Psoas muscle (tissue), 8 donors: ENCODE results near the gene UBQLN3. TPM values are rescaled to one million over a fixed set of nuclear protein-coding genes. Genes with fewer than 3 reads are reported as not detected.

Experiments
- ATAC-seq, 4 donors: fragments of 200-7000 bp; cut with Tn5 transposase; one replicate each; pipeline ENCODE4 v1.9.1; 2020; ENCODE audit warnings: moderate library complexity in 3 of 4, mild to moderate bottlenecking in 2 of 4
- DNase-seq, 2 donors: peaks; one replicate each; pipeline ENCODE4 v3.0.0-alpha.2; 2020
- H3K27ac ChIP-seq: fragments of 200-600 bp; one replicate; pipeline ENCODE4 v1.8.0; 2022
- H3K27me3 ChIP-seq, 3 donors: fragments of 200-600 bp in 1 of 3; one replicate each; pipeline versions ENCODE4 v1.6.1 to v1.8.0; 2013 to 2022; ENCODE audit warnings: low read length in 2 of 3, mild to moderate bottlenecking in 2 of 3, moderate library complexity in 1 of 3; ENCODE audit not compliant: insufficient read depth in 3 of 3
- H3K36me3 ChIP-seq, 2 donors: fragments of 200-600 bp in 1 of 2; one replicate each; pipeline versions ENCODE4 v1.6.1 to v1.8.0; 2013 to 2022; ENCODE audit warnings: low read depth in 1 of 2, mild to moderate bottlenecking in 1 of 2, moderate library complexity in 1 of 2; ENCODE audit not compliant: insufficient read depth in 1 of 2
- H3K4me1 ChIP-seq: fragments of 200-600 bp; one replicate; pipeline ENCODE4 v1.8.0; 2022
- H3K4me3 ChIP-seq: fragments of 200-600 bp; one replicate; pipeline ENCODE4 v1.8.0; 2022; ENCODE audit warnings: mild to moderate bottlenecking
- H3K9me3 ChIP-seq: fragments of 200-600 bp; one replicate; pipeline ENCODE4 v1.8.0; 2022
- WGBS, 3 donors: extraction: QIAGEN DNeasy Blood & Tissue Kit; methylation state at CpG; one replicate each; pipeline versions ENCODE4 v1.1.6 to v1.1.7; 2013; 5-methylcytosine and 5-hydroxymethylcytosine counted together
- intact Hi-C, 2 donors: fragments of 100-400 bp; cut with DNase I; formaldehyde crosslinking; loops; one replicate each; pipeline versions ENCODE4 v1.11.0 to v1.14.2; 2022
- polyA plus RNA-seq, 3 donors: library from polyadenylated mRNA; stranded (reverse); fragments of 200-250 nt; gene quantifications; one replicate each; pipeline ENCODE4 v1.2.3, GENCODE V29; 2013
- total RNA-seq, 4 donors: library from RNA; stranded (reverse); fragmentation: NEBNext Ultra II Directional in 2 of 4; extraction: Animal tissue kit (Norgen Biotek cat#: 25700) in 2 of 4; gene quantifications; one replicate each; pipeline versions ENCODE4 v1.2.1 to v1.2.4, GENCODE V29; 2021 to 2023
- TF ChIP-seq, protein P1 (sequence below): fragments of 200-600 bp; IDR thresholded peaks from one replicate; pipeline ENCODE4 v1.8.0; 2022; ENCODE audit warnings: antibody characterized with exemption
- donor health status: healthy with polysubstance abuse.
- donor health status: DM: no; HTN: no; CAD: no; lungs with moderate emphysema.
- donor health status: Bipolar disorder and iron deficiency.
- donor health status: healthy.
- donor health status: DM: yes; HTN: yes; CAD: no.
- donor health status: DM: no; HTN: no; CAD: no.
- donor health status: DM: no; HTN: no; CAD: no.
- donor health status: DM: yes; HTN: yes; CAD: no.

The UBQLN3 gene
- total and polyA plus RNA-seq, 7 donors = not detected

DNA sequence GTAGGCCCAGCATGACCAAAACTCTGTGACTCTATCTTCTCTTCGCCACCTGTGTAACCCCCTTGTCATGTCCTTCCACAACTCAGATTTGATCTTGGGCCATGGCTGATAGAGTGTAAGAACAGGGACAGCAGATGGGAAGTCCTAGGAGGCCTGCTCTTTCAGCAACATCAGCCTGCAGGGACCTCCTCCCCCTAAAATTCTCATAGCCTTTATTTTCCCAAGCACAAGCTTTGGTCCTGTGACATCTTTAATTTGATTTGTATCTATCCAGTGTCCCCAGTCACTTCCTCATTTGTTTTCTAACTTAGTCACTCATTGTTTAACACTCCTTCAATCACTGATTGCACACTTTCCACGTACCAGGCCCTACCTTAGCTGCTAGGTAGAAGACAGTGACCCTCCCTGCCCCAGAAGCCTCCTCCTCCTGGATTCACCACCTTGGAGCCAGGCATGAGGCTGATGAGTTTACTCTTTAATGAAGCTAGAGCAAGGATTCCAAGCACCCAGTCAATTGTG, 5.3 kb downstream of the UBQLN3 start:
- 75 to 80% (median 77%) methylated on average over 2 of the region's 2 CpGs for WGBS, 3 donors
- Histone ChIP-seq H3K27me3 (no peaks in the 10 kb centered on the region), H3K4me1 (no peaks in the 10 kb centered on the region), H3K9me3 (no peaks in the 10 kb centered on the region), H3K4me3 (no peak overlapping the region), H3K36me3 (no peaks in the 10 kb centered on the region), H3K27ac (no peak overlapping the region)
- no peak for DNase-seq
- intact Hi-C loops = no loop called here
- no peak for ATAC-seq
- TF ChIP-seq, protein P1, sequence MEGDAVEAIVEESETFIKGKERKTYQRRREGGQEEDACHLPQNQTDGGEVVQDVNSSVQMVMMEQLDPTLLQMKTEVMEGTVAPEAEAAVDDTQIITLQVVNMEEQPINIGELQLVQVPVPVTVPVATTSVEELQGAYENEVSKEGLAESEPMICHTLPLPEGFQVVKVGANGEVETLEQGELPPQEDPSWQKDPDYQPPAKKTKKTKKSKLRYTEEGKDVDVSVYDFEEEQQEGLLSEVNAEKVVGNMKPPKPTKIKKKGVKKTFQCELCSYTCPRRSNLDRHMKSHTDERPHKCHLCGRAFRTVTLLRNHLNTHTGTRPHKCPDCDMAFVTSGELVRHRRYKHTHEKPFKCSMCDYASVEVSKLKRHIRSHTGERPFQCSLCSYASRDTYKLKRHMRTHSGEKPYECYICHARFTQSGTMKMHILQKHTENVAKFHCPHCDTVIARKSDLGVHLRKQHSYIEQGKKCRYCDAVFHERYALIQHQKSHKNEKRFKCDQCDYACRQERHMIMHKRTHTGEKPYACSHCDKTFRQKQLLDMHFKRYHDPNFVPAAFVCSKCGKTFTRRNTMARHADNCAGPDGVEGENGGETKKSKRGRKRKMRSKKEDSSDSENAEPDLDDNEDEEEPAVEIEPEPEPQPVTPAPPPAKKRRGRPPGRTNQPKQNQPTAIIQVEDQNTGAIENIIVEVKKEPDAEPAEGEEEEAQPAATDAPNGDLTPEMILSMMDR = no peak

DNA sequence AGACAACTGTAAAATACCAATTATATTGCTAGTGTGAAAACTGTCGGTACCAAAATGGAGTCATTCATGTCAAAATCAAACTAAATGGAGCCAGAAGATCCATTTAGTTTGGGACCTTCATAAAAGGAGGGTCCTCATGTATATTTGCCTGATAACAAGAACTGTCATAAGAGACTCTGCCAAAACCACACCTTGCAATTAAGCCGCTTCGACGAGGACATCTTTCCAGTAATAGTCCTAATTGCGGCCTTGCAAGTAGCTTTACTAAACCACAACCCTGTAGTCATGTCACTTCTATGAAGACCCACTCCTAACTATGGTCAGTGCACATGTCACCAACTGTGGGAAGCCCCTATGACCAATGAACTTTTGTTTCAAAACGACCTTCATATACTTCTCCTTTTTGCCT, 9.4 kb downstream of the UBQLN3 start:
- Histone ChIP-seq H3K4me1 (no peaks in the 10 kb centered on the region), H3K27me3 (no peaks in the 10 kb centered on the region), H3K27ac (no peak overlapping the region), H3K36me3 (no peaks in the 10 kb centered on the region), H3K4me3 (no peak overlapping the region), H3K9me3 (no peaks in the 10 kb centered on the region)
- WGBS, 3 donors = 77 to 87% (median 84%) methylated on average over 6 of the region's 6 CpGs
- DNase-seq = no peak
- ATAC-seq = no peak
- intact Hi-C loops = no loop called here
- TF ChIP-seq, protein P1 = no peak

DNA sequence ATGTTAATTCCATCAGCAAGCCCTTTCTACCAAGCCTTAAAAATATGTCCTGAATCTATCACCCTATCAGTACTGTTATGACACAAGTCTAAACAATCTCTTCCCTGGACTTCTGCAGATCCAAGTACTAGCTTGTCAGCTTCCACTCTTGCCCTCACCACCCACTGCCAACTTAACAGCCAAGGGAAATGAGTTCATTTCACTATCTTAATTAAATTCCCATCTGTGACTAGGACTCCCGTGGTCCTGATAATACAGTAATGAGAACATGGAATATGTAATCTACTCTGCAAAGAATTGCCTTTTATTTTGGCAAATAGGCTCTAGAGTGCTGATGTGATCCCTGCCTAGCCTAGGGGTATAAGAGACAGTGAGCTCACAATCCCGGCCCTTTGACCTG, 10.1 kb downstream of the UBQLN3 start:
- intact Hi-C loops = no loop called here
- 52 to 60% (median 58%) methylated on average over 2 of the region's 2 CpGs for WGBS, 3 donors
- H3K9me3 ChIP-seq = no peaks in the 10 kb centered on the region
- no peak overlapping the region for H3K4me3 ChIP-seq
- no peaks in the 10 kb centered on the region for H3K4me1 ChIP-seq
- no peaks in the 10 kb centered on the region for H3K36me3 ChIP-seq
- DNase-seq (no peak), ATAC-seq (no peak)
- H3K27me3 ChIP-seq = no peaks in the 10 kb centered on the region
- TF ChIP-seq, protein P1 = no peak
- H3K27ac ChIP-seq = no peak overlapping the region

DNA sequence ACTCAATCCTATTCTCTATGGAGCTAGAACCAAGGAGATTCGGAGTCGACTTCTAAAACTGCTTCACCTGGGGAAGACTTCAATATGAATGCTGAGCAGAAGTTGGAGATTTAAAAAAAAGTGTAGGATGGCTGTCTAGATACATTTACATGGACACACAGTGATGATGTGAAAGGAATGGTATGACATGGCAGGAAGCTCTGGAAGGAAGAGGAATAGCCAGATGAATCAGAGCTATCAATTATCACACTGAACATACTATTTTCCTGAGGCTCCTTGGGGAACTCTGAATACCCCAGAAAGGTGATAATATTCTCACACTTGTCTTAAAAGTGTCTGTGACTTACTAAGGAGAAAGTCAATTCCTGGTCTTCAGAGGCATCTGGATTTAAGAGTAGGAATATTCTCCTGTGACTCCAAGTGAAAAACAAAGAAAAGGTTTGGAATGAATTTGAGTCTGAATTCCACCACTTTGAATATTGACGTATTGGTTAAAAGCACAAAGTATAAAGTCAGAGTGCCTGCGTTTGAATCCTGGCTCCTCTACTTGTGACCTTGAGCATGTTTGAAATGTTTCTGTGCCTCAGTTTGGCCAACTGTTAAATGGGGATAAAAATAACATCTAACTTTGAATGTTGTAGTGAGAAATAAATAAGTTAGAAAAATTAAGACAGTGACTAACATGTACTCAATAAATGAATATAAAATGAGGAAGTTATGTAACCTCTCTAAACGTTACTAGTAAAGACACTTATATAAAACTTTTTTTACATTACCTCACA, 20.0 kb downstream of the UBQLN3 start:
- no peak for ATAC-seq
- TF ChIP-seq, protein P1 = no peak
- Histone ChIP-seq H3K4me1 (no peaks in the 10 kb centered on the region), H3K9me3 (no peaks in the 10 kb centered on the region), H3K4me3 (no peak overlapping the region), H3K36me3 (no peaks in the 10 kb centered on the region), H3K27ac (no peak overlapping the region), H3K27me3 (no peaks in the 10 kb centered on the region)
- no peak for DNase-seq
- WGBS, 3 donors = 49 to 53% (median 52%) methylated on average over 5 of the region's 5 CpGs
- intact Hi-C loops = no loop called here
